Stimulated activated CD4-positive, alpha-beta T cell treated with anti-CD3 and anti-CD28 coated beads, TNF-alpha, amount 100 ng/mL, for 1 hour (primary cell): ENCODE data around the gene RNF150.
"Not testable (repeated sequence)": the region's sequence is repeated elsewhere in the genome, so short reads cannot be mapped to it uniquely, and the experiment has no call there.

Source experiments
- DNase-seq, 3 donors: peaks; one replicate each; pipeline ENCODE4 v3.0.0-alpha.2; 2020; ENCODE audit warnings: low read depth in 3 of 3, low spot score in 1 of 3

RNF150 gene

GRCh38 chr4:141133146-141133998 is at the start of gene RNF150:
Gene RNF150, minus strand, starts transcription at chr4:141133469.
- peak in 1 of 3 donors; percentile 7 for DNase-seq

- no peak for DNase-seq
These were observed 47.9 kb upstream of the RNF150 start for GRCh38 chr4:141180991-141181761.

GRCh38 chr4:141179474-141180373 is 46.5 kb upstream of the RNF150 start:
- no peak for DNase-seq

GRCh38 chr4:141177171-141177570 is 43.9 kb upstream of the RNF150 start:
- no peak for DNase-seq

- DNase-seq, result no peak
These were observed 41.2 kb upstream of the RNF150 start for GRCh38 chr4:141174457-141174856.

GRCh38 chr4:141170671-141171070 is 37.4 kb upstream of the RNF150 start:
- no peak for DNase-seq

- DNase-seq, result no peak
These were observed 36.1 kb upstream of the RNF150 start for GRCh38 chr4:141169391-141169790.

GRCh38 chr4:141165001-141165400 is 31.7 kb upstream of the RNF150 start:
- not testable (repeated sequence) for DNase-seq

GRCh38 chr4:141159027-141159426 is 25.8 kb upstream of the RNF150 start:
- no peak for DNase-seq

GRCh38 chr4:141158219-141158618 is 24.9 kb upstream of the RNF150 start:
- no peak for DNase-seq

GRCh38 chr4:141155586-141155985 is 22.3 kb upstream of the RNF150 start:
- DNase-seq, result no peak

GRCh38 chr4:141154725-141155124 is 21.5 kb upstream of the RNF150 start:
- no peak for DNase-seq

- DNase-seq, result no peak
These were observed 20.7 kb upstream of the RNF150 start for GRCh38 chr4:141153751-141154510.

- no peak for DNase-seq
These were observed 10.9 kb upstream of the RNF150 start for GRCh38 chr4:141144207-141144606.

- no peak for DNase-seq
These were observed 9.2 kb upstream of the RNF150 start for GRCh38 chr4:141142423-141142822.

- DNase-seq, result no peak
These were observed 7.3 kb upstream of the RNF150 start for GRCh38 chr4:141140391-141141200.

GRCh38 chr4:141133999-141134995 is 1.0 kb upstream of the RNF150 start:
- DNase-seq, result no peak

- DNase-seq, result no peak
These were observed 542 bp downstream of the RNF150 start for GRCh38 chr4:141132709-141133145.
